HepG2 (cell line): ENCODE data around the gene PTCH1.

ENCODE experiments used
- CHD2 ChIP-seq: IDR thresholded peaks from 2 replicates; pipeline ENCODE4 v1.6.1; 2011; ENCODE audit warnings: low read depth, low read length, improper control_type of control experiment
- MTA1 ChIP-seq: sonication (generic); formaldehyde crosslinking; IDR thresholded peaks from 2 replicates; pipeline ENCODE4 v1.4.0; 2020; ENCODE audit warnings: missing genetic modification reagents, mild to moderate bottlenecking, borderline replicate concordance
- MZF1 ChIP-seq: sonication (generic); formaldehyde crosslinking; IDR thresholded peaks from 2 replicates; pipeline ENCODE4 v1.8.1; 2023; ENCODE audit warnings: mild to moderate bottlenecking, missing genetic modification reagents, borderline replicate concordance
- SRF ChIP-seq: IDR thresholded peaks from 2 replicates; pipeline ENCODE4 v1.6.1; 2011; ENCODE audit warnings: mild to moderate bottlenecking, low read depth, low read length, moderate library complexity
- USF2 ChIP-seq, 2 experiments: sonication (generic) in 1 of 2; formaldehyde crosslinking in 1 of 2; IDR thresholded peaks; 2 replicates each; pipeline versions ENCODE4 v1.5.1 to v1.6.1; 2011 to 2020; ENCODE audit warnings: borderline replicate concordance in 1 of 2, low read depth in 1 of 2, low read length in 1 of 2, mild to moderate bottlenecking in 1 of 2, missing genetic modification reagents in 1 of 2, moderate library complexity in 1 of 2
- YY1 ChIP-seq: IDR thresholded peaks from 2 replicates; pipeline ENCODE4 v1.6.1; 2011; ENCODE audit warnings: low read length, low read depth, moderate library complexity, mild to moderate bottlenecking; ENCODE audit not compliant: insufficient read depth, insufficient replicate concordance
- ZHX2 ChIP-seq, 2 experiments: sonication (generic) in 1 of 2; formaldehyde crosslinking in 1 of 2; IDR thresholded peaks; 2 replicates each; pipeline versions ENCODE4 v1.6.1 to v1.9.0; 2014 to 2022; ENCODE audit warnings: antibody characterized with exemption in 1 of 2, borderline replicate concordance in 1 of 2, inconsistent platforms in 1 of 2, low read depth in 1 of 2, missing genetic modification reagents in 1 of 2
- ZNF101 ChIP-seq: sonication (generic); formaldehyde crosslinking; IDR thresholded peaks from 2 replicates; pipeline ENCODE4 v1.4.0; 2020; ENCODE audit warnings: mild to moderate bottlenecking, low read depth, missing genetic modification reagents, borderline replicate concordance
- ZNF12 ChIP-seq: sonication (generic); formaldehyde crosslinking; IDR thresholded peaks from 2 replicates; pipeline ENCODE4 v1.5.0; 2020; ENCODE audit warnings: missing genetic modification reagents
- ZNF317 ChIP-seq: sonication (generic); formaldehyde crosslinking; IDR thresholded peaks from 2 replicates; pipeline ENCODE4 v1.5.0; 2020; ENCODE audit warnings: mild to moderate bottlenecking, missing genetic modification reagents
- ZNF546 ChIP-seq: sonication (generic); formaldehyde crosslinking; conservative IDR thresholded peaks from 2 replicates; pipeline ENCODE4 v1.8.1; 2023; ENCODE audit warnings: mild to moderate bottlenecking, missing genetic modification reagents
- ZNF598 ChIP-seq: sonication (generic); formaldehyde crosslinking; IDR thresholded peaks from 2 replicates; pipeline ENCODE4 v1.5.1; 2020; ENCODE audit warnings: mild to moderate bottlenecking, missing genetic modification reagents, borderline replicate concordance

- TF ChIP-seq ZNF101 (CRISPR knock-in tag) (no peak), ZHX2 (IDR thresholded peaks at IDR 0.05; ENCODE audit: low read depth) (no peak), ZHX2 (CRISPR knock-in tag; IDR thresholded peaks at IDR 0.05; ENCODE audit: borderline replicate concordance) (no peak), ZNF12 (CRISPR knock-in tag) (no peak), USF2 (IDR thresholded peaks at IDR 0.05; ENCODE audit: low read depth, low read length) (no peak), USF2 (CRISPR knock-in tag; IDR thresholded peaks at IDR 0.05; ENCODE audit: borderline replicate concordance) (no peak), ZNF546 (CRISPR knock-in tag) (no peak), ZNF317 (no peak), MZF1 (CRISPR knock-in tag) (no peak), YY1 (no peak), MTA1 (CRISPR knock-in tag) (no peak), SRF (no peak), ZNF598 (CRISPR knock-in tag) (no peak), CHD2 (no peak)
These were observed 34.6 kb upstream of the PTCH1 start for GRCh38 chr9:95551406-95551805.
